WTC11 (cell line): ENCODE measurements around the gene ADCY3. TPM values are rescaled to one million over a fixed set of nuclear protein-coding genes. Genes with fewer than 3 reads are reported as not detected.
A peak's percentile ranks its signal among the peaks of the same experiment; 100 is the strongest.

Source experiments
- ATAC-seq: fragments of 200-7000 bp; cut with Tn5 transposase; 2 replicates; pipeline ENCODE4 v1.10.0; 2021; ENCODE audit warnings: mild to moderate bottlenecking, moderate library complexity
- CTCF ChIA-PET: fragments of 300-600 bp; sonication (Branson Sonifier 250); formaldehyde crosslinking; loops from one replicate; lab custom pipeline; 2021; ENCODE audit warnings: antibody characterized with exemption; lab: Charles Lee
- POLR2A ChIA-PET: fragments of 350-600 bp; sonication (Branson Sonifier 250); formaldehyde crosslinking; loops from one replicate; lab custom pipeline; 2021; ENCODE audit warnings: antibody characterized with exemption; lab: Charles Lee
- DNase-seq: peaks from one replicate; pipeline ENCODE4 v3.0.0; 2021; ENCODE audit warnings: low spot score
- H3K27ac Mint-ChIP-seq: 2 replicates; pipeline ENCODE4 v1.8.0; 2021; ENCODE audit warnings: mixed read lengths
- H3K27me3 Mint-ChIP-seq: 2 replicates; pipeline ENCODE4 v1.8.0; 2021; ENCODE audit warnings: low read depth, mild to moderate bottlenecking, moderate library complexity, mixed read lengths
- H3K36me3 Mint-ChIP-seq: 2 replicates; pipeline ENCODE4 v1.8.0; 2021; ENCODE audit warnings: mixed read lengths
- H3K4me1 Mint-ChIP-seq: 2 replicates; pipeline ENCODE4 v1.8.0; 2022; ENCODE audit warnings: mixed read lengths
- H3K4me3 Mint-ChIP-seq: 2 replicates; pipeline ENCODE4 v1.8.0; 2021; ENCODE audit warnings: mild to moderate bottlenecking, moderate library complexity, mixed read lengths
- H3K9me3 Mint-ChIP-seq: 2 replicates; pipeline ENCODE4 v1.8.0; 2021; ENCODE audit warnings: mixed read lengths
- CBFB ChIP-seq: sonication (generic); formaldehyde crosslinking; IDR thresholded peaks from 2 replicates; pipeline ENCODE4 v1.8.1; 2022; ENCODE audit warnings: mild to moderate bottlenecking, low read depth, missing genetic modification reagents
- E2F5 ChIP-seq: sonication (generic); formaldehyde crosslinking; IDR thresholded peaks from 2 replicates; pipeline ENCODE4 v1.8.1; 2022; ENCODE audit warnings: mild to moderate bottlenecking, moderate library complexity, missing genetic modification reagents
- ERG ChIP-seq: fragments of 250-450 bp; sonication (Bioruptor Pico); IDR thresholded peaks from 2 replicates; pipeline ENCODE4 v1.8.0; 2021; ENCODE audit warnings: mild to moderate bottlenecking
- ETV6 ChIP-seq: sonication (generic); formaldehyde crosslinking; IDR thresholded peaks from 2 replicates; pipeline ENCODE4 v1.8.1; 2022; ENCODE audit warnings: mild to moderate bottlenecking, missing genetic modification reagents
- FOXP1 ChIP-seq: sonication (generic); formaldehyde crosslinking; IDR thresholded peaks from 2 replicates; pipeline ENCODE4 v1.8.0; 2022; ENCODE audit warnings: missing genetic modification reagents, mild to moderate bottlenecking, moderate library complexity, borderline replicate concordance
- JAZF1 ChIP-seq: fragments of 250-450 bp; sonication (Bioruptor Pico); IDR thresholded peaks from 2 replicates; pipeline ENCODE4 v1.9.0; 2021; ENCODE audit warnings: moderate library complexity, mild to moderate bottlenecking, inconsistent platforms
- JUN ChIP-seq: sonication (generic); formaldehyde crosslinking; IDR thresholded peaks from 2 replicates; pipeline ENCODE4 v1.8.0; 2023; ENCODE audit warnings: mild to moderate bottlenecking, missing genetic modification reagents
- NFATC4 ChIP-seq: fragments of 250-450 bp; sonication (Bioruptor Pico); IDR thresholded peaks from 2 replicates; pipeline ENCODE4 v1.9.0; 2021; ENCODE audit warnings: mild to moderate bottlenecking
- NFYB ChIP-seq: sonication (generic); formaldehyde crosslinking; conservative IDR thresholded peaks from 2 replicates; pipeline ENCODE4 v1.8.0; 2022; ENCODE audit warnings: low read depth, missing genetic modification reagents
- STAT6 ChIP-seq: sonication (generic); formaldehyde crosslinking; conservative IDR thresholded peaks from 2 replicates; pipeline ENCODE4 v1.8.1; 2023; ENCODE audit warnings: mild to moderate bottlenecking, low read depth, missing genetic modification reagents, moderate library complexity
- TEAD1 ChIP-seq: sonication (generic); formaldehyde crosslinking; IDR thresholded peaks from 2 replicates; pipeline ENCODE4 v1.8.0; 2022; ENCODE audit warnings: mild to moderate bottlenecking, missing genetic modification reagents
- TEAD4 ChIP-seq: sonication (generic); formaldehyde crosslinking; IDR thresholded peaks from 2 replicates; pipeline ENCODE4 v1.8.0; 2022; ENCODE audit warnings: mild to moderate bottlenecking, missing genetic modification reagents
- ZNF121 ChIP-seq: sonication (generic); formaldehyde crosslinking; IDR thresholded peaks from 2 replicates; pipeline ENCODE4 v1.8.0; 2023; ENCODE audit warnings: missing genetic modification reagents
- ZNF138 ChIP-seq: sonication (generic); formaldehyde crosslinking; conservative IDR thresholded peaks from 2 replicates; pipeline ENCODE4 v1.8.1; 2022; ENCODE audit warnings: mild to moderate bottlenecking, moderate library complexity, missing genetic modification reagents
- ZNF232 ChIP-seq: sonication (generic); formaldehyde crosslinking; IDR thresholded peaks from 2 replicates; pipeline ENCODE4 v1.8.0; 2022; ENCODE audit warnings: mild to moderate bottlenecking, missing genetic modification reagents
- ZNF263 ChIP-seq: sonication (generic); formaldehyde crosslinking; IDR thresholded peaks from 2 replicates; pipeline ENCODE4 v1.8.1; 2022; ENCODE audit warnings: low read depth, mild to moderate bottlenecking, moderate library complexity, missing genetic modification reagents
- ZNF317 ChIP-seq: sonication (generic); formaldehyde crosslinking; IDR thresholded peaks from 2 replicates; pipeline ENCODE4 v1.8.1; 2023; ENCODE audit warnings: low read depth, mild to moderate bottlenecking, moderate library complexity, missing genetic modification reagents, borderline replicate concordance
- ZNF416 ChIP-seq: fragments of 250-450 bp; sonication (Bioruptor Pico); IDR thresholded peaks from 2 replicates; pipeline ENCODE4 v1.9.0; 2021; ENCODE audit warnings: mild to moderate bottlenecking, inconsistent platforms
- ZNF671 ChIP-seq: fragments of 250-450 bp; sonication (Bioruptor Pico); IDR thresholded peaks from 2 replicates; pipeline ENCODE4 v1.8.0; 2021; ENCODE audit warnings: mild to moderate bottlenecking
- ZSCAN18 ChIP-seq: fragments of 250-450 bp; sonication (Bioruptor Pico); IDR thresholded peaks from 2 replicates; pipeline ENCODE4 v2.1.2; 2022; ENCODE audit warnings: mild to moderate bottlenecking, moderate library complexity
- total RNA-seq: library from RNA; stranded (reverse); gene quantifications from 3 replicates; pipeline ENCODE4 v1.2.3, GENCODE V29; 2021
- TF ChIP-seq, protein P1 (sequence below): sonication (generic); formaldehyde crosslinking; IDR thresholded peaks from 2 replicates; pipeline ENCODE4 v1.8.1; 2022; ENCODE audit warnings: missing genetic modification reagents, borderline replicate concordance
- TF ChIP-seq, protein P2 (sequence below): sonication (generic); formaldehyde crosslinking; IDR thresholded peaks from 2 replicates; pipeline ENCODE4 v1.8.1; 2023; ENCODE audit warnings: mild to moderate bottlenecking, missing genetic modification reagents
- TF ChIP-seq, protein P3 (sequence below): sonication (generic); formaldehyde crosslinking; IDR thresholded peaks from 2 replicates; pipeline ENCODE4 v1.8.0; 2022; ENCODE audit warnings: mild to moderate bottlenecking, missing genetic modification reagents

ADCY3 gene
- total RNA-seq, 1 experiment from 2014 or later = 37.1 TPM

- CTCF ChIA-PET = no interaction called here
- POLR2A ChIA-PET = no interaction called here
These were observed 44.1 kb downstream of the ADCY3 start for GRCh38 chr2:24875901-24876300.

DNA sequence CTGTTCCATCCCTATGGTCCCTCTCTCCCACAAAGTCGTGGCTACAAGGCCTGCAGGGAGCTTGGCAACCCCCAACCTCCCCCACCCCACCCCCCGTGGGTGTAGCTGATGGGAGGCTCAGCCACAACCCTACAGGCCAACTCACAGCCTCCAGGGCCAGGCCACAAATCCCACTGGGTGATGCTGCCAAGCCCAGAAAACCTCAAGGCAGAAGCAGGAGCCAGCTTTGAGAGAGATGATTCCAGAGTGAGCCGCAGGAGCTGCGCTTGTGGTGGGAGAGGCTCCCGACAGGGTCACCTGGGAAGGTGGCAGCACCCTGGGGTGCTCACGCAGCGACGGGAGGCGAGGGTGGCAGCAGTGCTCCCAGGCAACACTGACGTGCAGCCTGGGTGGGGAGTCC lies 44.8 kb downstream of the ADCY3 start:
- DNase-seq = no peak

More at GRCh38 chr2:24875901-24876300, 44.1 kb downstream of the ADCY3 start:
- Mint-ChIP-seq H3K27me3 (no peaks in the 10 kb centered on the region), H3K36me3 (peaks cover 3% of the 10 kb centered on the region; the same call in 1 of the 2 replicates), H3K4me3 (no peak overlapping the region), H3K27ac (no peak overlapping the region), H3K9me3 (no peaks in the 10 kb centered on the region), H3K4me1 (peaks cover 22% of the 10 kb centered on the region)
- TF ChIP-seq ERG (CRISPR knock-in tag) (no peak), ZNF121 (CRISPR knock-in tag) (peak; percentile 70; the same call in 1 of the 2 replicates)
- ATAC-seq (no peak), DNase-seq (no peak)

DNA sequence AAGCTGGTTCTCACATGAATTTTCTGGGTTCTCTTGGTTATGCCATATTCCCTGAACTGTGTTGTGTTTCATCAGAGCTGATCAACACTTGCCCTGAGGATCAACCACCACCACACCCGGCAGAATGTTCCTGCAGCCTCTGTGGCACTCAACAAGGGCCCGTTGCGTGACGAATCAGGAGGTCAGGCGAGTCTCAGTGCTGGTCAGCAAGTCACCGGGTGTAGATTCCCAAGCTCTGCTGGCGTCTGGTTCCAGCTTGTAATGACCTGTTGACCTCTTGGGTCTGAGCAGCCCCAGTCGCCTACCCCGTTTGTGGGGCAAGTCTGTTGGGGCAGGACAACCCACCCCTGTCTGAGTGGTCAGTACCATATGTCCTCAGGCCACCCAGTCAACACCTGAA lies 46.0 kb downstream of the ADCY3 start:
- Mint-ChIP-seq H3K4me1 (peaks cover 22% of the 10 kb centered on the region), H3K9me3 (no peaks in the 10 kb centered on the region), H3K27me3 (no peaks in the 10 kb centered on the region), H3K27ac (no peak overlapping the region; the same call in 1 of the 2 replicates), H3K4me3 (no peak overlapping the region), H3K36me3 (peaks cover 3% of the 10 kb centered on the region; the same call in 1 of the 2 replicates)
- TF ChIP-seq JUN (no peak), E2F5 (CRISPR knock-in tag) (no peak), CBFB (no peak), ZNF232 (CRISPR knock-in tag) (no peak), STAT6 (CRISPR knock-in tag) (no peak), ZNF121 (CRISPR knock-in tag) (no peak), NFYB (CRISPR knock-in tag) (no peak), ZNF138 (no peak), ZNF263 (CRISPR knock-in tag) (no peak), ZNF317 (CRISPR knock-in tag) (no peak), TEAD4 (CRISPR knock-in tag) (no peak), FOXP1 (CRISPR knock-in tag) (no peak), TEAD1 (CRISPR knock-in tag) (no peak), ZNF416 (CRISPR knock-in tag) (no peak)
- TF ChIP-seq, protein P1, sequence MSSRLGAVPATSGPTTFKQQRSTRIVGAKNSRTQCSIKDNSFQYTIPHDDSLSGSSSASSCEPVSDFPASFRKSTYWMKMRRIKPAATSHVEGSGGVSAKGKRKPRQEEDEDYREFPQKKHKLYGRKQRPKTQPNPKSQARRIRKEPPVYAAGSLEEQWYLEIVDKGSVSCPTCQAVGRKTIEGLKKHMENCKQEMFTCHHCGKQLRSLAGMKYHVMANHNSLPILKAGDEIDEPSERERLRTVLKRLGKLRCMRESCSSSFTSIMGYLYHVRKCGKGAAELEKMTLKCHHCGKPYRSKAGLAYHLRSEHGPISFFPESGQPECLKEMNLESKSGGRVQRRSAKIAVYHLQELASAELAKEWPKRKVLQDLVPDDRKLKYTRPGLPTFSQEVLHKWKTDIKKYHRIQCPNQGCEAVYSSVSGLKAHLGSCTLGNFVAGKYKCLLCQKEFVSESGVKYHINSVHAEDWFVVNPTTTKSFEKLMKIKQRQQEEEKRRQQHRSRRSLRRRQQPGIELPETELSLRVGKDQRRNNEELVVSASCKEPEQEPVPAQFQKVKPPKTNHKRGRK = no peak
- TF ChIP-seq, protein P2, sequence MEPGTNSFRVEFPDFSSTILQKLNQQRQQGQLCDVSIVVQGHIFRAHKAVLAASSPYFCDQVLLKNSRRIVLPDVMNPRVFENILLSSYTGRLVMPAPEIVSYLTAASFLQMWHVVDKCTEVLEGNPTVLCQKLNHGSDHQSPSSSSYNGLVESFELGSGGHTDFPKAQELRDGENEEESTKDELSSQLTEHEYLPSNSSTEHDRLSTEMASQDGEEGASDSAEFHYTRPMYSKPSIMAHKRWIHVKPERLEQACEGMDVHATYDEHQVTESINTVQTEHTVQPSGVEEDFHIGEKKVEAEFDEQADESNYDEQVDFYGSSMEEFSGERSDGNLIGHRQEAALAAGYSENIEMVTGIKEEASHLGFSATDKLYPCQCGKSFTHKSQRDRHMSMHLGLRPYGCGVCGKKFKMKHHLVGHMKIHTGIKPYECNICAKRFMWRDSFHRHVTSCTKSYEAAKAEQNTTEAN (CRISPR knock-in tag) = no peak
- TF ChIP-seq, protein P3, sequence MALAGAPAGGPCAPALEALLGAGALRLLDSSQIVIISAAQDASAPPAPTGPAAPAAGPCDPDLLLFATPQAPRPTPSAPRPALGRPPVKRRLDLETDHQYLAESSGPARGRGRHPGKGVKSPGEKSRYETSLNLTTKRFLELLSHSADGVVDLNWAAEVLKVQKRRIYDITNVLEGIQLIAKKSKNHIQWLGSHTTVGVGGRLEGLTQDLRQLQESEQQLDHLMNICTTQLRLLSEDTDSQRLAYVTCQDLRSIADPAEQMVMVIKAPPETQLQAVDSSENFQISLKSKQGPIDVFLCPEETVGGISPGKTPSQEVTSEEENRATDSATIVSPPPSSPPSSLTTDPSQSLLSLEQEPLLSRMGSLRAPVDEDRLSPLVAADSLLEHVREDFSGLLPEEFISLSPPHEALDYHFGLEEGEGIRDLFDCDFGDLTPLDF = no peak
- ATAC-seq (no peak), DNase-seq (no peak)
- ChIA-PET CTCF (no interaction called here), POLR2A (no interaction called here)

More for the DNA sequence above, 44.8 kb downstream of the ADCY3 start:
- TF ChIP-seq ZNF671 (CRISPR knock-in tag) (no peak), TEAD1 (CRISPR knock-in tag) (no peak), NFATC4 (no peak), ZSCAN18 (CRISPR knock-in tag) (no peak), ETV6 (CRISPR knock-in tag) (no peak), JAZF1 (CRISPR knock-in tag) (no peak)
- Mint-ChIP-seq H3K36me3 (peaks cover 3% of the 10 kb centered on the region; the same call in 1 of the 2 replicates), H3K4me3 (no peak overlapping the region), H3K4me1 (peaks cover 22% of the 10 kb centered on the region), H3K27me3 (no peaks in the 10 kb centered on the region), H3K27ac (no peak overlapping the region), H3K9me3 (no peaks in the 10 kb centered on the region)
- ATAC-seq = no peak
- POLR2A ChIA-PET = interaction anchor here (0.6 kb wide), 1 partner anchor 9 kb away, joined by 4 read pairs; no protein-coding TSS in a partner anchor
- CTCF ChIA-PET = no interaction called here
